PC-9 (cell line): Measurements from ENCODE around the gene SLIRP.

Source experiments
- EZH2 ChIP-seq: fragments of 200-600 bp; sonication (generic); IDR thresholded peaks from 2 replicates; pipeline ENCODE4 v1.8.0; 2017; ENCODE audit warnings: antibody characterized with exemption, low read depth
- TF ChIP-seq, protein P1 (sequence below): fragments of 200-600 bp; sonication (generic); conservative IDR thresholded peaks from 2 replicates; pipeline ENCODE4 v1.6.1; 2017; ENCODE audit warnings: mixed run types, antibody characterized with exemption, mild to moderate bottlenecking, moderate library complexity

GRCh38 chr14:77682158-77682553, 25.7 kb upstream of the SLIRP start:
- TF ChIP-seq, protein P1, sequence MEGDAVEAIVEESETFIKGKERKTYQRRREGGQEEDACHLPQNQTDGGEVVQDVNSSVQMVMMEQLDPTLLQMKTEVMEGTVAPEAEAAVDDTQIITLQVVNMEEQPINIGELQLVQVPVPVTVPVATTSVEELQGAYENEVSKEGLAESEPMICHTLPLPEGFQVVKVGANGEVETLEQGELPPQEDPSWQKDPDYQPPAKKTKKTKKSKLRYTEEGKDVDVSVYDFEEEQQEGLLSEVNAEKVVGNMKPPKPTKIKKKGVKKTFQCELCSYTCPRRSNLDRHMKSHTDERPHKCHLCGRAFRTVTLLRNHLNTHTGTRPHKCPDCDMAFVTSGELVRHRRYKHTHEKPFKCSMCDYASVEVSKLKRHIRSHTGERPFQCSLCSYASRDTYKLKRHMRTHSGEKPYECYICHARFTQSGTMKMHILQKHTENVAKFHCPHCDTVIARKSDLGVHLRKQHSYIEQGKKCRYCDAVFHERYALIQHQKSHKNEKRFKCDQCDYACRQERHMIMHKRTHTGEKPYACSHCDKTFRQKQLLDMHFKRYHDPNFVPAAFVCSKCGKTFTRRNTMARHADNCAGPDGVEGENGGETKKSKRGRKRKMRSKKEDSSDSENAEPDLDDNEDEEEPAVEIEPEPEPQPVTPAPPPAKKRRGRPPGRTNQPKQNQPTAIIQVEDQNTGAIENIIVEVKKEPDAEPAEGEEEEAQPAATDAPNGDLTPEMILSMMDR: no peak
- no peak for TF ChIP-seq EZH2
